NK-92 treated with Interleukin-12 subunit alpha and Interleukin-12 subunit beta, amount 100 ng/mL, for 24 hours (cell line): ENCODE results near the gene TGM2.

Experiments used
- DNase-seq: peaks from one replicate; lab custom pipeline; 2025; lab: John Stamatoyannopoulos, UW

TGM2 gene

DNA sequence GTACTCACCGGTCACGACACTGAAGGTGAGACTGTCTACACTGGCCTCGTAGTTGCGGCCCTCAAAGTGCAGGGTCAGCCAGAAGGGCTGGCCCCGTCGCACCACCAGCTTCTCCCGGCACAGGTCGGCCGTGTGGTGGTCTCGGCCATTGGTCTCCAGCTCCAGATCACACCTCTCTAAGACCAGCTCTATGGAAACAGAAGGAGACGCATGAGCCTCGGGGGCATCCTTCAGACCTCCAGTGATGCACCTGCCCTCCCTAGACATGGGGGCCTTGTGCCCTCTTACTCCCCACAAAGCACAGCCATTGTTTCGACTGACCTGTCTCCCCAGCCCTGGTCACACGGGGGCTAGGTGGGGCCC lies 3.7 kb downstream of the TGM2 start:
- DNase-seq = no peak

DNA sequence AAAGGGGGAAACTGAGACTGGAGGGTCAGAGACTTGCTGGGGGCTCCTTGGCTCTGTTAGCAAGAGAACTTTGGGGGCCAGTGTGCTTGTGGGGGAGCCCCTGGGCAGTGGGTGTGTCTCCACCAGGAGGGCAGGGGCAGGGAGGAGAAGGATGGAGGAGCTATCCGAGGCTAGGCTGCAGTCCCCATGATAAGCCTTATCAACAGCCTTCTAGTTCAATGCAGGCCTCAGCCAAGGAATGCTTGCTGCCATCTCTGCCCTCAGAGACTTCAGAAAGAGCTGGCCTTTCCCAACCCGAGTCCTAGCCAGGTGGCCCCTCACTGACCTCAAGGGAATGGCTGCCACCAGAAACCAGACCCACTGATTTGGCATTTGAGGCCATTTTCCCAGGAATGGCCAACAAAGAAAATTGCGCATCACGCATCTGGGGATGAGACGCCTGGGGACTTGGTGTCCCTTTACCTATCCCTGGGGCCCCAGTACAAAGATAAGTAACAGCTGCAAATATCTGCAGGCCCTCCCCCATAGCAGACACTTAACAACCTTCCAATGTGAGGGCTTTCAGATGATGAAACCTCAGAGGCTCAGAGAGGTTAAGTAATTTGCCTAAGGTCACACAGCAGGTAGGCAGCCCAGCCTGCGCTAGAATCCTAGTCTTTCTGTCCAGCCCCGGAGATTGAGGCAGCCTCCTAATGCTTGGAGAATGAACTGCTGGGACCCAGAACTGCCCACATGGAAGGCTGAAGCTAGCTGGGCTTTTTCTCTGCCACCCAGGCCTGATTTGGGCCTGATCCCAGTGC lies 4.9 kb downstream of the TGM2 start:
- DNase-seq = no peak

- DNase-seq = no peak
Observed at GRCh38 chr20:38159566-38159956, 5.5 kb downstream of the TGM2 start.

- no peak for DNase-seq
Observed at GRCh38 chr20:38158701-38159351, 6.2 kb downstream of the TGM2 start.

DNA sequence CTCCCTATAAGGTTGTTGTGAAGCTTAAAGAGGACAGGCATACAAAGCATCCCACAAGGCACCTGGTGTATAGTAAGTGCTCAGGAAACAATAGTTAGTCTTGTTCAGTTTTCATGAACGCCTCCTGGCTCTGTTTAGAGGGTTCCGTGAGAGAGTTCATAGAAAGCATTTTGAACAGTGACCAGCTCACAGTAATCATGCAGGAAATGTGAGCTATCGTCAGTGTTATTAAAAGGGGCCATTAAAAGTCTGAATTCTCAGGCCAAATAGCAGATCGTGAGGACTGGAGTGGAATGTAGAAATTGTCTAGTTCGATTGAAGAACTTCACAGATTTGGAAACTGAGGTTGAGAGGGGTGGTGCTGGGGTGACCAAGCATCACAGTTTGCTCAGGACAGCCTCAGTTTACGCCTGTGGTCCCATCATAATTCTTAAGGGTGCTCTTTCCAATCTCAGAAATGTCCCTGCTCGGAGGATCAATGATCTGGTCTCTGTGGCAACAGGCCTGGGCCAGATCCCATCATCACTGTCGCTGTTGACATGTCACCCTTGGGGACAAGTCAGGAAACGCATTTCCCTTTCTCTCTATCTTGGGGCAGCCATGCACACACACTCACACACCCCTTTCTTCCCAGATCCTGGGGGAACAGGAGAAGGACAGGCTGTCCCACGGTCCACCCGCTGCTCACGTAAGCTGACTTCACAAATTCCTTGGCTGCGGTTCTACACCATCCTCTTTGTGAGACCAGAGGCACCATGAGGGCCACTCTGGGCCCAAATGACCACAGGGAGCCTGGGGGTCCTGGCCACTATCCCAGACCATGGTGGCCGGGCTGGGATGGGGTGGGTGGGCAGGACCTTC lies 7.2 kb downstream of the TGM2 start:
- no peak for DNase-seq

GRCh38 chr20:38156888-38157634 lies 8.0 kb downstream of the TGM2 start:
- DNase-seq = no peak

- no peak for DNase-seq
Observed at GRCh38 chr20:38156280-38156679, 8.8 kb downstream of the TGM2 start.

- no peak for DNase-seq
Observed at GRCh38 chr20:38155811-38156210, 9.3 kb downstream of the TGM2 start.

DNA sequence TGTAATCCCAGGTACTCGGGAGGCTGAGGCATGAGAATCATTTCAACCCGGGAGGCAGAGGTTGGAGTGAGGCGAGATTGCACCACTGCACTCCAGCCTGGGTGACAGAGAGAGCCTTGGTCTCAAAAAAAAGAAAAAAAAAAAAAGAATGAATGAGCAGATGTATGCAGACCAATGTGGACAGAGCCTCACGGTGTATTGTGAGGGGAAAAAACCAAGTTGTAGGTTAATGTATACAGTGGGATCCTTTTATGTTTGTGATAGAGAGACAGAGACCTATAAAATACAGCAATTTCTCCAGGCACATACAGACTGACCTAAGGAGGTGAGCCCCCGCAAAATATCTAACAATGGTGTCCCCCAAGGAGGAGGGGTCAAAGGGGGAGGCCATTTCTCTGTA lies 11.7 kb downstream of the TGM2 start:
- DNase-seq = no peak

- no peak for DNase-seq
Observed at GRCh38 chr20:38152621-38153221, 12.3 kb downstream of the TGM2 start.

DNA sequence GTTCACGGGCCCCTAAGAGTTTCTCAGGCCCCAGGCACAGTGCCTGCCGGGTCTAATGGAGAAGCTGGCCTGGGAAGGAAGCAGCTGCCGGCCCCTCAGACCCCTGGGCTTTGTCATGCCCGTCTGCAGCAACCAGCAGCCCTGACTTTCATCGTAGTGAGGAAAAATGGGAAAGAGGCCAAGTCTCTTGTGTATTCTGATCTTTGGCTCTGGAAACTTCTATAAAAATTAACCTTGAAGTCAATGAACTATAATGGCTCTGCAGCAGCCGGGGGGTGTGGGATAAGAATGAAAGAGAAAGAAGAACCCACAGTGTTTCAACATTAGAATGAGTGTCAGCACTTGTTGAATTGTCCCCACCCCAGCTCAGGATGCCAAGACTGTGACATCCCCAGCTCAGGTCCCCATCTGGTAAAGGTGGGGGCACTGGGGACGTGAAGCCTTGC lies 12.9 kb downstream of the TGM2 start:
- no peak for DNase-seq

DNA sequence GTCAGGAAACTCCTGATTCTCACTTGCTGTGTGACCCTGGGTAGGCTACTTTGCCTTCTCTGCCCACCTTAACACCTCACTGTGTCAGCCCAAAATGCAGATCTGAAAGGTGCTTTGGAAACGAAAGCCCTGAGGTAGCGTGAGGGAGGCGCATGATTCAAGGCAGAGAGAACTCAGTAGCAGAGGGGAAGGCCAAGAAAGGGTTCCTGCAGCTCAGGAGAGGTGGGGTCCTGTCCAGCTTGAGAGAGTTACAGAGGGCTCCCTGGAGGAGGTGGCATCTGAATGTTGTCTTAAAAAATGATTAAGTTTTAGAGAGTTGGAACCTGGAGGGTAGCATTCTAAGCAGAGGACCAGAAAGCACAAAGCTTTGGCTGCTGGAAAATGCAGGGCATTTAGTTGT lies 13.6 kb downstream of the TGM2 start:
- no peak for DNase-seq

DNA sequence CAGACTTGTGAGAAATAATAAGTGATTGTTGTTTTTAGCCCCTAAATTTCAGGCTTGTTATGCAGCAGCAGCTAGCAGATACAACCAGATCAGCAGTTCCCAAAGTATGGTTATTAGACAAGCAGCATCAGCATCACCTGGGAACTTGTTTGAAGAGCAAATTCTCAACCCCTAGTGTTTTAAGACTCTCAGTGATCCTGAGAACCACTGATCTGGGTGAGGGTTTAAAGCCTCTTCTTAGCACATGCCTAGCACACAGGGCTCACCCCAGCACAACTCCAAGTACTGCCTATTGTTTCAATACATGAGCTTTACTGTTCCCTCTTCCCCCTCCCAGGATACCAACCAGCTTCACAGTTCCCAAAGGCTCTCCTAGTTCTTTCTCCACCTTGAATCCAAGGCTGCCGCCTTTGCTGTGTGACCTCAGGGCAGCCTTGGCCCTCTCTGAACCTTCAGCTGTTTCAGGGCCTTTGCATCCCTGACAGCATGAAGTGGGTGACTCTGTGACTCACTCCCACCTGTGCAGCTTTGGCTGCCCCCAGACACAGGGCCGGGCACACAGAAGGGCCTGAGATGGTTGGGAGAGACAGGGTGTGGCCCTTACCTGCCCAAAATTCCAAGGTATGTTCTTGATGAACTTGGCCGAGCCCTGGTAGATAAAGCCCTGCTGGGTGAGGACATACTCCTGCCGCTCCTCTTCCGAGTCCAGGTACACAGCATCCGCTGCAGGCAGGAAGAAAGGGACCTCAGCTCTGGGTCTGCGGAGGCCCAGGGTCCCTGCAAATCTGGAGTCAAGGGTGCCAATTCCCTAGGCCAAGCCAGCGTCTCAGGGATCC lies 14.5 kb downstream of the TGM2 start:
- no peak for DNase-seq

GRCh38 chr20:38148328-38149102 lies 16.6 kb downstream of the TGM2 start:
- DNase-seq = no peak

DNA sequence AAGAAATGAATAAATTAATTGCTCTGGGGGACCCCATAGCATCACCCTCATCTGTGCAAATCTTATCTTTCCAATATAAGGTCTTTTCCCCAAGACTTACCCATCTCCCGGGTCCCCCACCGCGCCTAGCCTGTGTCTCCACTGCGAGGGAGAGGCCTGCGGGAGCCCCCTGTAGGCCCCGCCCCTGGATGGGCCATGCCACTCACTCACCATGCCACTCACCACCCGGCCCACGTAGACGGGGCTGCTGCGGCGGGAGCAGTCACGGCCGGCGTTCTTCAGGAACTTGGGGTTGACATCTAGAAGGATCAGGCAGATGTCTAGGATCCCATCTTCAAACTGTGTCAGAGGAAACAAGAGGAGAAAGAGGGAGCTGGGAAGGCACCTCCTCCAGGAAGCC lies 17.3 kb downstream of the TGM2 start:
- no peak for DNase-seq

- DNase-seq = no peak
Observed at GRCh38 chr20:38147163-38147562, 17.9 kb downstream of the TGM2 start.

GRCh38 chr20:38146628-38147027 lies 18.4 kb downstream of the TGM2 start:
- no peak for DNase-seq

- DNase-seq = no peak
Observed at GRCh38 chr20:38146156-38146555, 18.9 kb downstream of the TGM2 start.

DNA sequence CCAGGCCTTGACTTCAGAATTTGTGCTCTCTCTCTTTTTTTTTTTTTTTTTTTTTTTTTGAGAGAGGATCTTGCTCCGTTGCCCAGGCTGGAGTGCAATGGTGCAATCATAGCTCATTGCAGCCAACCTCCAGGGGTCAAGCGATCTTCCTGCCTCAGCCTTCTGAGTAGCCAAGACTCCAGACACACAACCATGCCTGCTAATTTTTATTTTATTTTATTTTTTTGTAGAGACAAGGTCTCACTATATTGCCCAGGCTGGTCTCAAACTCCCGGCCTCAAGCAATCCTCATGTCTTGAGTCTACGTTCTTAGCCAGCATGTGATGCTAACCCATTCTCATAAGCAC lies 19.4 kb downstream of the TGM2 start:
- DNase-seq = no peak
